Peyer's patch (tissue), 4 donors: ENCODE results near the gene NOS1AP.

Experiments used
- CTCF ChIP-seq, 6 experiments: fragments of 450-650 bp in 4 of 6; fragments of 200-600 bp in 2 of 6; sonication (generic) in 1 of 6; IDR thresholded peaks; one replicate each; pipeline ENCODE4 v1.5.1; 2017 to 2019; ENCODE audit warnings: antibody characterized with exemption in 6 of 6, mild to moderate bottlenecking in 3 of 6, moderate library complexity in 1 of 6
- POLR2A ChIP-seq, 2 donors: fragments of 450-650 bp; IDR thresholded peaks; one replicate each; pipeline ENCODE4 v1.5.1; 2017; ENCODE audit warnings: antibody characterized with exemption in 2 of 2, mild to moderate bottlenecking in 2 of 2, moderate library complexity in 2 of 2

GRCh38 chr1:162366671-162367070 lies 297.2 kb downstream of the NOS1AP start:
- TF ChIP-seq POLR2A (IDR thresholded peaks at IDR 0.05) (no peak), CTCF (IDR thresholded peaks at IDR 0.05) (no peak)
